HT-29 (cell line): ENCODE results near the gene FBRSL1. TPM values are rescaled to one million over a fixed set of nuclear protein-coding genes. Genes with fewer than 3 reads are reported as not detected.
A peak's percentile ranks its signal among the peaks of the same experiment; 100 is the strongest.

ENCODE experiments used
- DNase-seq: peaks from one replicate; pipeline ENCODE4 v3.0.0-alpha.2; 2015; ENCODE audit warnings: low spot score
- total RNA-seq: library from RNA; depleted of rRNA; stranded (reverse); fragments of >200 nt; shearing (Covaris generic); gene quantifications from 2 replicates; pipeline ENCODE4 v1.2.3, GENCODE V29; 2014

Gene FBRSL1
- total RNA-seq, 1 experiment from 2014 or later = 51.3 TPM

DNA sequence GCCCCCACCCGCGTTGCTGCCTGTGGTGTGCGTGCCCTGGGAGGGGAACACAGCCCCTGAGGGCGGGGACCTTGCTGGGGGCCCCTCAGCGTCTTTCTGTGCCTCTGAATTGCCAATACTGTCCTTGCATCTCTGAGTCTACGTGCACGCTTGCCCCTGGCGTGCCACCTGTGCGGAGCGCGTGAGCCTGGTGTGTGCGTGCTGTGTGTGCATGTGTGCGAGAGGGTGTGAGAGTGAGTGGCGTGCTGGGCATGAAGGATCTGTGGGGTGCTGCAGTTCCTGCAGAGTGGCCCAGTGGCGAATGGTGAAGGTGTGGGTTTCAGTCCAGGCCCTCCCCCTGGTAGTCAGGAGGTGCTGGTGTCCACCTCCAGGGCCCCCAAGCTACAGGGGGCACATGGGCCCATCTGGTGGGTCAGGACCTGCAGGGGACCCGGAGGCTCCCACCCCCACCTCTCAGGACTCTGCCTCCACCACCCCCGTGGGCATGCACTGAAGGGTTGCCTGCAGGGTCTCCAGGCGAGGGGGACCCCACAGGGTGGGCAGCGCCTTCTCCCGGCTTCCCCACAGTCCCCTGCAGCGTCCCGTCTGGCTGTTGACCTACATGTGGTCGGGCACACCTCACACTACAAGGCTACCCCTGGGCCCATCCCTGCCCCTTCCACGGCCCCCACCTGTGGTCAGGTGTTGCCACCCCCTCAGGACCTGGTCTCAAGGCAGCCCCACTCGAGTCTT lies 21.0 kb downstream of the FBRSL1 start:
- no peak for DNase-seq

DNA sequence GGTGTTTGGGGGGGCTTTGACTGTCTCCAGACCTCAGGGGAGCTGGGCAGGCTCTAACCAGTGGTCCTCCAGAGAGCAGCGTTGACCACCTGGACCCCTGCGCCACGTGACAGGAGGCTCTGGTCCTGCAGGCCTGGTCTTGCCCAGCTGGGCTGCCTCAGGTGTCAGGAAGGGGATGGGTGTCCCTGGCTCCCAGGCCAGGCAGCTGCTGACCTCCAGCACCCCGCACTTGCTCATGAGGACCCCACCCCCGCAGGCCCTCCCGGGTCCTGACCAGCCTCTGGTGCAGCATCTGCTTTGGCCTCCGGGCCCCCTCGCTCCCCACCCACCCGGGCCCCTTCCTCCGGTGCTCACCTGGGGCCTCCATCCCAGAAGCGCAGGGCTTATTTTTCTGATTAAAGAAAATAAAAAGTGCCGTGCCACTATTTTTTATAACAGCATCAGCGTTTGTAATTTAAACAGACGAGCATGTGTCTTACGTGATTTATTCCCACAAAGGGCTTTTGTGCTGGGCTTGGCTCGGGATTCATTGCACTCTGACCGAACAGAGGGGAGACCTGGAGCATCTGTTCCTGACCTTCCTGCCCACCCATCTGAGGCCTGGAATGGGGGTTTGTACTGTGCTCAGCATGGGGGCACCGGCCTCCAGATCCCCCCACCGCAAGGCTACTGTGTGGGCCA lies 21.7 kb downstream of the FBRSL1 start:
- DNase-seq = no peak

DNA sequence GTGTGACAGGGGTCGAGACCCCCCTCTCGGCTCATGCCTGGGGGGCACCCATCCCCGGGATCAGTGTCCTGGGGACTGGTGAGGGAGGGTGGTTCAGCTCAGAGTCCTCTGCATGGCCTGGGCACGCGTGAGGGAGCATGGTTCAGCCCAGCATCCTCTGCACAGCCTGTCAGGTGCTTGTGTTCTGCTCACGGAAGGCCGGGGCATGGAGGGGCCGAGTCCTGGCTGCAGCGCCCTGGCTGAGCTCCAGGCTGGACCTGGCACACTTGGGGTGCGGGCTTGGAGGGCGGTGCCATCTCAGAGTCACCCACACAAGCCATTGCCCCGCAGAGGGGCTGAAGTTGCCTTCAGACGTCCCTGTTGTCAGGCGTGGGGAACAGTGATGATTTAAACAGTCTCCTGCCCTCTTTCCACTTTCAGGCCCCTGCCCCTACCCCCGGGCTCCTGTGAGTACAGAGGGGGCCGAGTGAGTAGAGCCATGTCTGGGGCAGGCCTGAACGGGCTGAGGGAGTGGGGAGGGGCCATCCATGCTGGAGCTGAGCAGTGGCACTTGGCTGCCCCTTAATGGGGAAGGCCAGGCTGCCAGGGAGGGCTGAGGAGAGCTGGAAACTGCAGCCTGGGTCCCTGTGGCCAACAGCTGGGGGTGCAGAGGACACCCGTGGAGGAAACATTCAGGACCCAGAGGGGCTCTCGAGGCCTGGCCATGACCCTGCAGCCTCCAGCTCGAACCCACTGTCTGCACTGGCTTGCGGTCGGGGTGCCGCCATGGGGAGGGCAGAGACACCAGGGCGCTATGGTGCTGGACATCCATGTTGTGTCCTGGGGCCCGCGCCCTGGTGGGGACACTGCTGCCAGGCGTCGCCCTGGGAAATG lies 22.5 kb downstream of the FBRSL1 start:
- no peak for DNase-seq

DNA sequence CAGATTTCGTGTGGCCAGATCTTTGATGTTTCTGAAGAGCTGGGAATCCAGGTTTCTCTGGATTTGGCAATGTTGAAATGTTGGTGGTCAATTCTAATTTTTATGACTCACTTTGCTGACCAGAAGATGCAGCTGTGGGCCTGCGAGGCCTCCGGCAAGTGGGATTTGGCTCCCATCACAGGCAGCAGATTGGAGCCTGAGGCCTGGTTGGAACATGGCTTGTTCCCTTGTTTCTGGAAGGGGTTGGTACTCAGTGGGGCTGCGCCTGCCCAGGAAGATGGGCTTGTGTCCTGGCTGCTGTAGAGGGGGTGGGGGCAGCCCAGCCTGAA lies 23.1 kb downstream of the FBRSL1 start:
- no peak for DNase-seq

DNA sequence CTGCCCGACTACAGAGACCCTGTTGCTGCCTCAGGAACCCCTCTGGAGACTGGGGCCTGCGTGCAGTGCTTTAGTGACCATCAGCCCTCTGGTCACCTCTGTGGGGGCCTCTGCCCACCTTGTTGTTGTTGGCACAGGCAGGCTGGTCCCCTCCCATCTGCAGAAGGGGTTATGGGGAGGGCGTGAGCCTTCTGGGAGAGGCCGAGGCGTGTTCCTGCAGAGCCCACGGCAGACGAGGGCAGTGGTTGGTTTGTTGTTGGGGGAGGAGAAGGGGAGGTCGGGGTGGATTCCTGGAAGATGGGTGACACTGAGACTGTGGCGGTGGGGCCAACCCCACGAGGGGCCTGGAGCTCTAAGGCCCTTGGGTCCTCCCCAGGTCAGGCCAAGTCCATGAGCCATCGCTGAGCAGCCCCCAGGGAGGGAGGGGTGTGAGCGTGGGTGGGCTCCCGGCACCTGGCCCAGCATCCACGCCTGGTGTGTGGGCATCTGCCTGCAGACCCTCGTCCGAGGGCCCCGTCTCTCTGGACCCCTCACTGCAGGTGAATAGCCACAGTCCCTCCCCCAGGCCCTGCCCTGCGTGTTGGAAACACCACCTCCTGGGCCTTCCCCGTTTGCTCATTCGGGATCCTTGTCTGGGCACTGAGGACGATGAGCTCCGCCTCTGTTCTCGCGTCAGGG lies 23.6 kb downstream of the FBRSL1 start:
- no peak for DNase-seq

DNA sequence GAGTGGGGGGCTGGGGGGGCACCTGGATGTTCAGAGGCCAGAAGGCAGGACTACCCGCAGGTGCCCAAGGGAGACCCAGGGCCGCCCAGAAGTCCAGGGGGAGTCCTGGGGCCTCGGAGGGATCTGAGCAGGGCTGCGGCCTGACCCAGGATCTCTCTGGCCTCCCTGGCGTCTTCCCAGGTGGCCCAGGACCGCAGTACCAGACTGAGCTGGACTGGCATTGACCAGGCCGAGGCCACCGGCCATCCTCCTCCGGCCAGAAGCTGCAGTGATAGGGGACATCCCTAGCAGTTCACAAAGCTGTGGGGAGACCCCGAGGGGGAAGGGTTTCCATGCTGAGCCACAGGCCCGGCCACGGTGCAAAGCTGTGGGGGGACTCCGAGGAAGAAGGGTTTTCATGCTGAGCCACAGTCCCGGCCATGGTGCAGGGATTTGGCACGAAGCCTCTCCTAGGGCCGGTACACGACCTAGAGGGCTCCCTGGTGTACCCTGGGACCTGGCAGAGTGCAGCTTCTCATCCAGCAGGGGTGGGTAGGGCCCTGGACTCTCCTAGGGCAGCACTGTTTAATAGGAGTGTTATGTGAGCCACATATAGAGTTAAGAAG lies 24.4 kb downstream of the FBRSL1 start:
- no peak for DNase-seq

DNA sequence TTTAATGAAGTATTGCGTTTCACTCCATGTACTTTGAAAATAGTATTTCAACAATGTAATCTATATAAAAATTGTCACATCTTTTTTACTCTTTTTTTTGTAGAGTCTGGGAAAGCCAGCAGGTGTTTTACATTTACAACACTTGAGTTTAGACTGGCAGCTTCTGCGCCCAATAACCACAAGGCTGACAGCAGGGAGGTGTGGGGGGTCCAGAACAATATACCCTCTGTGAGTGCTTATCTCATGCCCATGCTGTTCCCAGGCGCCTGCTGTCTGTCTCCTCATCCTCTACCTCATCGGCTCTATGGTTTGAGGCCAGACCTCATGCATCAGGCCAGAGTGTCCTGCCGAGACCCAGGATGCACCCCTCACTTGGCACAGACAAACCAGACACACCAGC lies 24.9 kb downstream of the FBRSL1 start:
- DNase-seq = no peak

DNA sequence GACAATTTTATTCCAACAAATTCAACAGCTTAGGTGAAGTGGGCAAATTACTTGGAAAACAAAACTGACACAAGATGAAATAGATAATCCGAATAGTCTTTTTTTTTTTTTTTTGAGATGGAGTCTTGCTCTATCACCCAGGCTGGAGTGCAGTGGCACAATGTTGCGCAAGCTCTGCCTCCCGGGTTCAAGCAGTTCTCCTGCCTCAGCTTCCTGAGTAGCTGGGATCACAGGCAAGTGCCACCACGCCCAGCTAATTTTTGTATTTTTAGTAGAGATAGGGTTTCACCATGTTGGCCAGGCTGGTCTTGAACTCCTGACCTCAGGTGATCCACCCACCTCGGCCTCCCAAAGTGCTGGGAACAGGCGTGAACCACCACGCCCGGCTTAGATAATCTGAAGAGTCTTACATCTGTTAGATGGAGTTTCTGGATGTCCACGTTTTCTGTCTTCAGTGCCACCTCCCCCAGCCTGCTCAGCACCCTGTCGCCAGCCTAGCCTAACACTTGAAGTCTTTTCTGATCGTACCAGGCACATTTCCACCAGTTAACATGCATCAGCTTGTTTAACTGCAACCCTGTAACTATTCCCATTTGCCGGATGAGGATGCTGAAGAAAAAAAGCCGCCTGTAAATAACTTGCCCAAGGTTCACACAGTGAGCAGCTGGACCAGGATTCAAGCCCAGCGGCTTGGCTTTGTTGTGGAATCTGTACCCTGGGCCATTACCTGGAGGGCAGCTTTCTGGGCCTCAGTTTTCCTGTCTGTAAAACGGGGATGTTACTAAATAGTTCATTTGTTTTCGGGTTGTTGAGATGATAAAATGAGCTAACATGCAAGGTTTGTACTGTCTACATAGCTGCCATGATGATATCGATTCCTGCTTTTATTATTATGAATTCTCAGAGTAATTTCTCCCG lies 26.4 kb downstream of the FBRSL1 start:
- no peak for DNase-seq

DNA sequence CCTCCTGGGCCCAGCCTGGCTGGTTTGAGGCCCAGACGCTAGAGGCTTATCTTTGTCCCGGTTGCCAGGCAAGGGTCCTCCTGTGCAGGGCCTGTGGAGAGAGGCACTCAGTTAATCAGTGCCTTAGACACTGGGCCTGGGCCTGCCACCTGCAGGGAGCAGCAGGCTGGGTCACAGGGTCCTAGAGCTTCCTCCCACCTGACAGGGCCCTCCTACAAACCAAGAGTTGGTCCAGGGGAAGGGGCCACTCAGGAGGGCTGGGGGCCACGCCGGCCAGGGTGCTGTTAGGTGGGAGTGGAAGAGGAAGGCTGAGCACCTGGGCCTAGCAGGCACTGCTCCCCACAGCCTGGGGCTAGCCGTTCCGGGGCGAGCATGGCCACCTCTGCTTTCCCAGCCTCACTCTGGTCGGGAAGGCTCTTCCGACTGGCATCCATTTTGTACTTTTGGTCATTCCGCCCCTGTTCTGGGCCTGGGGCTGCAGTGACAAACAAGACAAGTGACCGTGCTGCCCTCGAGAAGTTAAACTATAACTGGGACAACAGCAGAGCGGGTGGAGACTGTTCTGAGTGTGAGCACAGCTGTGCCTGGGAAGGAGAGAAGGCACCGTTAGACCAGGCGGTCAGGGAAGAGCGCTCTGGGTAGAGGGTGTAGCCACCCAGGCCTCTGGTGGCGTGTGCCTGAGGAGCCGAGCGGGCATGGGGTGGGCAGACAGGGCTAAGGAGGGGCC lies 27.2 kb downstream of the FBRSL1 start:
- DNase-seq = no peak

DNA sequence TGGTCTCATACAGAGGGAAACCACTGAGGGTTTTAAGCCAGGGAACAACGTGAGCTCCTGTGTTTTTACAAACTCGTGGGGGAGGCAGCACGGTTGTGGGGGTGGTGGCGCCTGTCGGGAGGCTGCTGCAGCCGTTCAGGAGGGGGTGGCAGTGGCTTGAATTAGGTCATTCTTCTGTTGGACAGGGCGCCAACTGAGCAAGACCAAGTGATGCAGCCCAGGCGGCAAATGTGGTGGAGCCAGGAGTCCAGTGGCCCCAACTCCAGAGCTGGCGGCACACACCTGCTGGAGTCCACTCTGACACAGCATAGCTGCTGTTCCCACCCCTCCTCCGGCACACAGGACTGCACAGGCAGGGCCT lies 27.8 kb downstream of the FBRSL1 start:
- no peak for DNase-seq

DNA sequence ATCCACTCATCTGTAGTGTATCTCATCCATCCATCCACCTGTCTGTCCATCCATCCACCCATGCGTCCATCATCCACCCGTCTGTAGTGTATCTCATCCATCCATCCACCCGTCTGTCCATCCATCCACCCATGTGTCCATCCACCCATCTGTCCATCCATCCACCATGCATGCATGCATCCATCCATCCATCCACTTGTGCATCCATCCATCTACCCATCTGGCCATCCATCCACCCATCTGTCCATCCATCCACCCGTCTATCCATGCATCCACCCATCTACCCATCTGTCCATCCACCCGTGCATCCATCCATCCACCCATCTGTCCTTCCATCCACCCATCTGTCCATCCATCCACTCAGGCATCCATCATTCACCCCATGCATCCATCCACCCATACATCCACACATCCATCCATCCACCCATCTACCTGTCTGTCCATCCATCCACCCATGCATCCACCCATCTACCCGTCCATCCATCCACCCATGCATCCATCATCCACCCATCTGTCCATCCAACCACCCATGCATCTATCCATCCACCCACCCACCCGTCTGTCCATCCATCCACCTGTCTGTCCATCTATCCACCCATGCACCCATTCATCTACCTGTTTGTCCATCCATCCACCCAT lies 28.5 kb downstream of the FBRSL1 start:
- DNase-seq = no peak

DNA sequence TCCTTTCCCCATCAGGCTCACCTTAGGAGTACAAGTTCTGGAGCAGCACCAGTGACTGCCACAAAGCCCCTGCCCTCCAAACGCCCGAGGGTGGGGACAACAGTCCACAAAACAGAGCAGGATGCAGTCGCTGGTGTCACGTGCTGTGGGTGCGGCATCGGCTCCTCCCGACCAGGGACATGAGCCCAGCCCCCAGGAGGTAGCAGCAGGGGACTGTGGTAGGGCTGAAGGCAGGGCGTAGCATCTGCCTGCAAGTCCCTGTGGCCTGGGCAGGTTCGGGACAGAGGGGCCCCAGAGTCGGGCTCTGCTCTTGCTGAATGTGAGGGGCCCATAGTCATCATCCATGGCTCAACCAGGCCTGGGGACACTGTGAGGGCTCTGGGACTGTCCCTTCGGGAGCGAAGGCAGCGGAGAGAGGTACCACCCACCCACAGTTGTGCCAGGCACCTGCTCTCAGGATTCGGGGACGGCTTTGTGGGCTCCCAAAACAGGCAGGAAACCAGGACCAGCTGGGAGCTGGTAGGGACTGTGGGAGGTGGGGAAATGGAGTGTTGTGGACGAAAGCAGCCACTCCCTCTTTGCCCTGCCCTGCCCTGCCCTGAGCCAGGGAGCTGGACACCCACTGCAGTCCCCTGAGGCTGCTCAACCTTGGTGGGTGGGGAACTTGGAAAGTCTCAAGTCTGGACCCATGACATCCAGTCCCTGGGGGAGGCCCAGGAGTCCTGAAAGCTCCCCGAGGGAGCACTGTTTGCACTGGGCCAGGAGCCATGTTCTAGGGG lies 30.7 kb downstream of the FBRSL1 start:
- no peak for DNase-seq

DNA sequence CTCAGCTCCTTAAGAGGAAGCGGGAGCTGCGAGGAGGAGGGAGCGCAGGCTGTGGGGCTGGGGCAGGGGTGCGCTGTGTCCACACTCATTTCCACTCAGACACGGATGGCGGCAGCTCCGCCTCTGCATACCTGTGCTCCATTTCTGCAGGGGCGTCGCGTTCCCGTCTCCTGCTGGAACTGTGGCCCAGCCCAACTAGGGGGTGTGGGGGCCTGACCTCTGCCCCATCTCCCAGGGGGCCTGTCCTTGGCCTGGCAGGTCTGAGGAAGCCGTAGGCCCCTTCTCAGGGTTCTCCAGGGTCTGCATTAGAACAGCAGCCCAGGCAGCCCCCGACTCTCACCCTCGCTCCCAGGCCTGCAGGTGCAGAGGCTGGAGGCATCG lies 31.2 kb downstream of the FBRSL1 start:
- DNase-seq = no peak

DNA sequence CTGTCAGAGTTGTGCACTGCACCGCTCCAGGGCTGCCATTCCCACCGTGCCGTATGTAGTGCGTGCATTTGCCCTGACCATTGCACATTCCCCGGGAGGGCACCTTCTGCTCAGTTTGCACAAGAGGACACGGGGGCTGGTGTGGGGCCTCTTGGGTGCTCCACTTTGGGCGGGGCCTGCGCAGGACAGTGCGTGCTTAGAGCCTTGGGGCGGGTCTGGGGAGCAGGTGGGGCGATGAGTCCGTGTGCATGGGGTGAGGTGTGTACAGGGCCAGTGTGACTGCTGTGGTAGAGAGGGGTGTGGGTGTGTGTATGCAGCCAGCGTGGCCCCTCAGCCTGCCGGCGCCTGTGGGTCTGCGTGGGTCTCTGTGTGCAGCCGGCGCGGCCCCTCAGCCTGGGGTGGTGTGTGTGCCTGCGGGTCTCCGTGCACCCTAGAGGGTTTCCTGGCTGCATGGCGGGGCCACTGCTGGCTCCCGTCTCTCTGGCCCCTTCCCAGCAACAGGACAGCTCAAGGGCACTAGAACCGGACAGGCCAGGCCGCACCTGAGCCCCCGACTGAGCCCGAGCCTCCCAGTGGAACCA lies 31.9 kb downstream of the FBRSL1 start:
- no peak for DNase-seq

DNA sequence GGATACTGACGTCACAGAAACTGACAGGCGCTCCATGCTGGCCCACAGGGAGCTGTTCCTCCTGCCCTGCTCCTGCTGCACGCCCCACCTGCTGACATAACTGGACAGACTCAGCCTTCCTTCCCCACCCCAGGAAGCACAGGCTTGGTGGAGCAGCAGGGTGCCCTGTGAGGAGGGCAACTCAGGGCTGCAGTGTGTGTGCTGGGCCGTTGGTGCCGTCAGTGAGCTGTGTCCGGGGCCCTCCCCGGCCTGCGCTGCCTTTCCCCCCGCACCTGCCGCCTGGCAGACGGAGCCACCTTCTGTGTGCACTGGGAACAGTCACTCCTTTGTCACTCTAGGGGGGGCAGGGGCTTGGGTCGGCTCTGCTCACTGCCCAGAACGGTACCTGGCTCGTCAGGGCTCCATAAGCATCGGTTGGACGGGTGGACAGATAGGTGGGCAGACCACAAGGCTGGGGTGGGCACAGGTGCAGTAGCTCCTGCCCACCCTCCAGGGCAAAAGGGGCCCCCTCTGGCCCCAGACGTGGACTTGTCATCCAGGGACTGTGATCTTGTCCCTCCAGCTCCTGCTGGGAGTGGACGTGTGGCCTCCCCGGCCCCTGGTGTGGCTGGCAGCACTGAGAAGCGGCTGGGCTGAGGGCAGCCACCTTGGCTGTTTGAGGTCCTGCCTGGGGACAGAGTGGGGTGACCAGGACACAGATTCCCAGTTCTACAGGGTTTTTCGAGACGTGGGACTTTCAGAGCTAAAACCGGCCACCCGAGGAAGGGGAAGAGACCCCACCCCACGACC lies 32.8 kb downstream of the FBRSL1 start:
- DNase-seq = no peak

DNA sequence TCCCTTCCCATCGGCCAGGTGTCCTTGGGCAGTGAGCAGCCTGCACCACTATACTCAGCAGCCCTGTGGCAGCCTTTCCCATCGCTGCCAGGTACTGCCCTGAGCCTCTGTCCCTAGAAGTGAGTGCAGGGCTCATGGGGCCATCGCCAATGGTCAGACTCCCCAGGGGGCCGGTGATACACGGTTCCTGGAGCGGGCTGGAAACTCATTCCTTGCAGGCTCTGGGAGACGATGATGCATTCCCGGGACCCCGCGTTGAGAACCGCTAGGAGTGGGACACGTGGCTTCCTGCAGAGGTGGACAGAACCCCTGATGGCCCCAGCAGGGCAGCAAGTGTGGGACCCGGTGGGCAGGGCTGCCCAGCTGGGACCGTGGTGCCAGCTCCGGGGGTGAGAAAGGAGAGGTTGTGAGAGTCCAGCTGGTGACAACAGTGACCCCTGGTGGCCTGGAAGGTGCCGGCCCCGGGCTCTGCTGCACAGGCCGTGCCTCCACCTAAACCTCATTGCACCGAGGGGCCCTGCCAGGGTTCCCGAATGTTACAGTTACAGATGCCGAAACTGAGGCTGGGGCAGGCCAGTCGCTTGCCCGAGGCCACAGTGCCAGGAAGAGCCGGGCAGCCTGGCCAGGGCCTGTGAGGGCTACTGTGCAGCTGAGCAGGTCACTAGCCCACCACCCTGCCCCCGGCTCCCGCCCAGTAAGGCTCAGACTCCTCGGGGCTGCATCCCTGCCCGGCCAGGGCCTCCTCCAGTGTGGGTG lies 33.8 kb downstream of the FBRSL1 start:
- peak; percentile 59 for DNase-seq

DNA sequence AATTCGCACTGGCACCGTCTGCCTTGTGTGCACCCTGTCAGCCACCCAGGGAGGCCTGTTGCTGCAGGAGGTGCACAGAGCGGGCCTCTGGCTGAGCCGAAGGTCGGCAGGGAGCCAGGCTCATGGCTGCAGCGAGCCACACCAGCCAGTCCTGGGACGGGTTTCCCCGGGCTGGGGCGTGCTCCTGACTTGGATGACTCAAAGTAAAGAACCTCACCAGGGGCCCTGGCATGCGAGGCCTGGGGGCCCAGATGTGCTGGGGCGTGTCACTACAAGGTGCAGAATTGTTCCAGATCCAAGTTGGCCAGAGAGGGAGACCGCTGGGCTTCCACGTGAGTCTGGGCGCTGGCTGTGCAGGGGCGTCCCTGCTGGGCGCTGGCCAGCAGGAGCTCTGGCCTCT lies 34.5 kb downstream of the FBRSL1 start:
- peak; percentile 17 for DNase-seq
